Smooth muscle cell (in vitro differentiated cells): ENCODE measurements around the gene RAD51B. TPM values are rescaled to one million over a fixed set of nuclear protein-coding genes. Genes with fewer than 3 reads are reported as not detected.

Source experiments
- DNase-seq: peaks from one replicate; lab custom pipeline; 2025; ENCODE audit not compliant: unreplicated experiment; lab: John Stamatoyannopoulos, UW
- H2AFZ ChIP-seq: fragments of 200-600 bp; sonication (generic); 2 replicates; pipeline ENCODE4 v1.6.0; 2016; ENCODE audit warnings: antibody characterized with exemption, low read depth, mild to moderate bottlenecking
- H3F3A ChIP-seq: fragments of 200-600 bp; sonication (generic); 2 replicates; pipeline ENCODE4 v1.6.0; 2017; ENCODE audit warnings: antibody characterized with exemption, low read depth
- H3K27ac ChIP-seq: fragments of 200-600 bp; sonication (generic); 2 replicates; pipeline ENCODE4 v1.5.1; 2016; ENCODE audit warnings: low read depth, mild to moderate bottlenecking
- H3K27me3 ChIP-seq: fragments of 200-600 bp; sonication (generic); 2 replicates; pipeline ENCODE4 v1.6.1; 2016; ENCODE audit warnings: low read depth, mild to moderate bottlenecking
- H3K36me3 ChIP-seq: fragments of 200-600 bp; sonication (generic); 2 replicates; pipeline ENCODE4 v1.5.1; 2016; ENCODE audit warnings: low read depth
- H3K4me1 ChIP-seq: fragments of 200-600 bp; sonication (generic); 2 replicates; pipeline ENCODE4 v1.5.1; 2016; ENCODE audit warnings: low read depth
- H3K4me2 ChIP-seq: fragments of 200-600 bp; sonication (generic); 2 replicates; pipeline ENCODE4 v1.6.0; 2016; ENCODE audit warnings: mild to moderate bottlenecking
- H3K4me3 ChIP-seq: fragments of 200-600 bp; sonication (generic); 2 replicates; pipeline ENCODE4 v1.5.1; 2016; ENCODE audit warnings: mild to moderate bottlenecking
- H3K79me2 ChIP-seq: fragments of 200-600 bp; sonication (generic); 2 replicates; pipeline ENCODE4 v1.6.0; 2016; ENCODE audit warnings: low read depth, mild to moderate bottlenecking
- H3K9ac ChIP-seq: fragments of 200-600 bp; sonication (generic); 2 replicates; pipeline ENCODE4 v1.6.0; 2016; ENCODE audit warnings: low read depth
- H3K9me3 ChIP-seq: fragments of 200-600 bp; sonication (generic); replicated peaks from 2 replicates; pipeline ENCODE4 v1.5.1; 2016; ENCODE audit warnings: low read depth
- H4K20me1 ChIP-seq: fragments of 200-600 bp; sonication (generic); 2 replicates; pipeline ENCODE4 v1.6.0; 2016; ENCODE audit warnings: low read depth
- WGBS: methylation state at CpG from one replicate; pipeline ENCODE4 v1.1.7; 2016; ENCODE audit warnings: low lambda C conversion rate; 5-methylcytosine and 5-hydroxymethylcytosine counted together
- polyA plus RNA-seq: library from polyadenylated mRNA; unstranded; fragments of >200 nt; fragmentation: Nextera tagmentation; extraction: Ambion mirVana; gene quantifications from 2 replicates; pipeline ENCODE4 v1.2.1, GENCODE V29; 2016
- total RNA-seq: library from RNA; depleted of rRNA; stranded (reverse); fragments of >200 nt; gene quantifications from 2 replicates; pipeline ENCODE4 v1.2.3, GENCODE V29; 2014
- TF ChIP-seq, protein P1 (sequence below): fragments of 200-600 bp; sonication (generic); IDR thresholded peaks from 2 replicates; pipeline ENCODE4 v1.5.1; 2017; ENCODE audit warnings: borderline replicate concordance, mild to moderate bottlenecking, antibody characterized with exemption; ENCODE audit not compliant: insufficient read depth, poor library complexity, severe bottlenecking

Gene RAD51B
- total and polyA plus RNA-seq, 2 experiments from 2014 or later, result 4.6 to 5.3 TPM

DNA sequence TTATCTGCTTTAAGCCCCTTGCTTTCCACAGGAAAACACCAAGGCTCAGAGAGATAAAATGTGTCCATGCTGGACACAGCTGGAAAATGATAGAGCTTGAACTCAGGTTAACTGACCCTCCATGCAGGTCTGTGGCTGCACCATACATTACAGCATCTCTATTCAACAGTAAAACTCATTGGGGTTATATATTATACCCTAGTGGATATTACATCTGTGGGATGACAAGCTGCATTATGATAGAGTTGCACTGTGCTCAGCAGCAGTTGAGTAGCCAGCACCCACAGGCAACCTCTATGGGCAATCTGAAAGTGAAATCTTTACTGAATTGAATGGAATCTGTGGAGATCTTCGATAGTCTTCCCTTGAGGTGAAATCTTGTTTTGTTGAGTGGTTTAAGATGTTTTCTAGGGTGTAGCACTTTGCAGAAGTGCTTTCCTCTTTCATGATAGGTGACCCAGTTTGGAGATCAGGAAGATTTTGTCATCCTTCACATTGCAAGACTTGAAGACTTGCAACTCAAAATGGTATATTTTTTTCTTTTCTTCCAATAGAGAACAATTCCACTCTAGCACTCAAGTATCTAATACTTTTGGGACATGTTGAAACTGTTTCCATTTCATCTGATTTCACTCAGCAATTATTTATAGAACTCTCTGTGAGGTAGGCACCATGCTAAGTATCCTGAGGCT, 389.2 kb downstream of the RAD51B start:
- H3F3A ChIP-seq, result peaks cover 12% of the 10 kb centered on the region
- peaks cover 10% of the 10 kb centered on the region for H3K4me1 ChIP-seq
- WGBS, result 97% methylated on average over 1 of the region's 1 CpG
- peaks cover 5% of the 10 kb centered on the region for H3K79me2 ChIP-seq
- no peaks in the 10 kb centered on the region for H4K20me1 ChIP-seq
- DNase-seq, result no peak
- H3K36me3 ChIP-seq, result no peaks in the 10 kb centered on the region
- no peak overlapping the region for H2AFZ ChIP-seq
- H3K9ac ChIP-seq, result no peak overlapping the region
- H3K4me2 ChIP-seq, result peak overlapping the region; percentile 25
- no peak overlapping the region for H3K4me3 ChIP-seq
- H3K27ac ChIP-seq, result peak overlapping the region; percentile 92
- H3K27me3 ChIP-seq, result no peaks in the 10 kb centered on the region
- TF ChIP-seq, protein P1, sequence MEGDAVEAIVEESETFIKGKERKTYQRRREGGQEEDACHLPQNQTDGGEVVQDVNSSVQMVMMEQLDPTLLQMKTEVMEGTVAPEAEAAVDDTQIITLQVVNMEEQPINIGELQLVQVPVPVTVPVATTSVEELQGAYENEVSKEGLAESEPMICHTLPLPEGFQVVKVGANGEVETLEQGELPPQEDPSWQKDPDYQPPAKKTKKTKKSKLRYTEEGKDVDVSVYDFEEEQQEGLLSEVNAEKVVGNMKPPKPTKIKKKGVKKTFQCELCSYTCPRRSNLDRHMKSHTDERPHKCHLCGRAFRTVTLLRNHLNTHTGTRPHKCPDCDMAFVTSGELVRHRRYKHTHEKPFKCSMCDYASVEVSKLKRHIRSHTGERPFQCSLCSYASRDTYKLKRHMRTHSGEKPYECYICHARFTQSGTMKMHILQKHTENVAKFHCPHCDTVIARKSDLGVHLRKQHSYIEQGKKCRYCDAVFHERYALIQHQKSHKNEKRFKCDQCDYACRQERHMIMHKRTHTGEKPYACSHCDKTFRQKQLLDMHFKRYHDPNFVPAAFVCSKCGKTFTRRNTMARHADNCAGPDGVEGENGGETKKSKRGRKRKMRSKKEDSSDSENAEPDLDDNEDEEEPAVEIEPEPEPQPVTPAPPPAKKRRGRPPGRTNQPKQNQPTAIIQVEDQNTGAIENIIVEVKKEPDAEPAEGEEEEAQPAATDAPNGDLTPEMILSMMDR, result no peak
- no peaks in the 10 kb centered on the region for H3K9me3 ChIP-seq

DNA sequence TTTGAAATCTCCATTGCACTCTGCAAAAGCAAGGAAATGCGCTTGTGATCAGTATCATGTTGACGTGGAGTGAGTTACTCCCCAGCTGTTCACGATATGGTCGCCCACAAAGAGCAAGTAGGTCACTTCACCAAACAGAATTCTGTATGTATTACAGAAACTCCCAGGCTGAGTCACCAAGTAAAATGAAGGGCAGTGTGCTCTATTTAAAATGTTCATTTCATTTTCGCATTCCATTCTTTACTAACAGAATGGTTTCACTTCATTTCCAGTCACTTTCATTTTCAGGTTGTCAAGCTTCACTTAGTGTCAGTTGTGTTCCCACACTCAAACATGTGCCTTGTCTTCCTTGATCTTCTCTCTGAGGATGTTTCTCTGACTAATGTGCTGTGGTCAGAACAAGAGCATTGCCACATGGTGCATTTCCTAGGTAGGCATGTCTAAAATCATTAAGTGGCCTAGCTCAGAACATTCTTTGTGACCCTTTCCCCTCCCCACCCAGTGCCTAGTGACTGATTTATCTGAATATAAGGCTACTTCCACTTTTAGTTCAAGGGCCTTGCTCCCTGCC, 391.2 kb downstream of the RAD51B start:
- H3K4me1 ChIP-seq, result peaks cover 11% of the 10 kb centered on the region
- peak overlapping the region; percentile 54 for H3K9ac ChIP-seq
- peaks cover 12% of the 10 kb centered on the region for H3F3A ChIP-seq
- no peaks in the 10 kb centered on the region for H3K9me3 ChIP-seq
- TF ChIP-seq, protein P1, result no peak
- peak overlapping the region; percentile 77 for H3K4me2 ChIP-seq
- H4K20me1 ChIP-seq, result no peaks in the 10 kb centered on the region
- H3K27me3 ChIP-seq, result no peaks in the 10 kb centered on the region
- H2AFZ ChIP-seq, result no peak overlapping the region
- DNase-seq, result no peak
- H3K36me3 ChIP-seq, result no peaks in the 10 kb centered on the region
- 20% methylated on average over 5 of the region's 5 CpGs for WGBS
- peaks cover 5% of the 10 kb centered on the region for H3K79me2 ChIP-seq
- H3K4me3 ChIP-seq, result peak overlapping the region; percentile 2
- H3K27ac ChIP-seq, result peak overlapping the region; percentile 92

DNA sequence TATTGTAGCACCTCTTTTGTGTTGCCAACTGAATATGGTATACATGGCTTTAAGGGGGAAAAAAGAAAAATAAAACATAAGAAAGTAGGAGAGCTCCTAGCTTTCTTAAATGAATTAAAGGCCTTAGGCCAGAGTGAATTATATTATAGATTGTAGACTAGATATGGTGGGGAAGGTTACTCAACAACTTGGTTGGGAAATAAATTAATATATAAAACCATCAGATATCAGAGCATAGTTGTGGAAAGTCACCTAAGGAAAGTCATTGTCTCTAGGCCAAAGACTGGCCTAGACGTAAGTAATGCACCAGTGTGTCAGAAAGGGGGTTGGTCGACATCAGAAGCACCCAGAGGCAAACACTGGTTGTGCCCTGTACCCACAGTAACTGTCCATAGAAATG, 391.8 kb downstream of the RAD51B start:
- DNase-seq, result no peak
- H4K20me1 ChIP-seq, result no peaks in the 10 kb centered on the region
- 84% methylated on average over 2 of the region's 2 CpGs for WGBS
- H2AFZ ChIP-seq, result no peak overlapping the region
- peak overlapping the region; percentile 92 for H3K27ac ChIP-seq
- H3K4me1 ChIP-seq, result peaks cover 15% of the 10 kb centered on the region
- no peaks in the 10 kb centered on the region for H3K9me3 ChIP-seq
- TF ChIP-seq, protein P1, result no peak
- peak overlapping the region; percentile 54 for H3K9ac ChIP-seq
- peaks cover 12% of the 10 kb centered on the region for H3F3A ChIP-seq
- no peak overlapping the region for H3K4me3 ChIP-seq
- H3K4me2 ChIP-seq, result peak overlapping the region; percentile 77
- no peaks in the 10 kb centered on the region for H3K27me3 ChIP-seq
- H3K79me2 ChIP-seq, result no peaks in the 10 kb centered on the region
- no peaks in the 10 kb centered on the region for H3K36me3 ChIP-seq
